ENCODE data around the gene ZMYND10.

ZMYND10 gene

GRCh38 chr3:50294492-50295403, 50.8 kb downstream of the ZMYND10 start:
- intact Hi-C loops (cut with DNase I; ENCODE audit: low total_unique reads) = no loop called here
- no peak for DNase-seq
- no peak overlapping the region for H3K27ac ChIP-seq
- H3K4me3 ChIP-seq = no peak overlapping the region
- TF ChIP-seq CTCF (IDR thresholded peaks at IDR 0.05) = no peak
- H3K27me3 ChIP-seq = no peaks in the 10 kb centered on the region
- peaks cover 0 to 43% (median 36%) of the 10 kb centered on the region in 4 donors for H3K4me1 ChIP-seq
- peaks cover 5 to 18% (median 7%) of the 10 kb centered on the region in 3 donors for H3K36me3 ChIP-seq
- H3K9me3 ChIP-seq = no peaks in the 10 kb centered on the region

- H3K27ac ChIP-seq = no peak overlapping the region
Measured at GRCh38 chr3:50294089-50294488, 51.4 kb downstream of the ZMYND10 start.

GRCh38 chr3:50293079-50293801, 52.3 kb downstream of the ZMYND10 start:
- intact Hi-C loops (cut with DNase I; ENCODE audit: low total_unique reads) = no loop called here
- H3K9me3 ChIP-seq = no peaks in the 10 kb centered on the region
- no peak for TF ChIP-seq CTCF (IDR thresholded peaks at IDR 0.05)
- peak overlapping the region in 1 of 2 donors; percentile 100 for H3K4me3 ChIP-seq
- peaks cover 0 to 34% (median 28%) of the 10 kb centered on the region in 4 donors for H3K4me1 ChIP-seq
- peaks cover 14 to 33% (median 22%) of the 10 kb centered on the region in 3 donors for H3K36me3 ChIP-seq
- DNase-seq = peak in 1 of 2 donors; percentile 68
- H3K27ac ChIP-seq = peak overlapping the region; percentile 92 to 96
- no peaks in the 10 kb centered on the region for H3K27me3 ChIP-seq

More at GRCh38 chr3:50294089-50294488, 51.4 kb downstream of the ZMYND10 start:
- no peak overlapping the region for H3K4me3 ChIP-seq
- H3K4me1 ChIP-seq = peaks cover 0 to 41% (median 35%) of the 10 kb centered on the region in 4 donors
- TF ChIP-seq CTCF (IDR thresholded peaks at IDR 0.05) = no peak
- H3K9me3 ChIP-seq = no peaks in the 10 kb centered on the region
- intact Hi-C loops (cut with DNase I; ENCODE audit: low total_unique reads) = no loop called here
- no peaks in the 10 kb centered on the region for H3K27me3 ChIP-seq
- DNase-seq = no peak
- H3K36me3 ChIP-seq = peaks cover 7 to 24% (median 13%) of the 10 kb centered on the region in 3 donors

- H3K4me1 ChIP-seq = peaks cover 0 to 26% (median 21%) of the 10 kb centered on the region in 4 donors
- peak within 1 kb of the TSS; percentile 91 to 100 for H3K4me3 ChIP-seq
- peaks cover 18 to 41% (median 30%) of the 10 kb centered on the region in 3 donors for H3K36me3 ChIP-seq
- intact Hi-C loops (cut with DNase I; ENCODE audit: low total_unique reads) = no loop called here
- peak within 1 kb of the TSS; percentile 92 to 96 for H3K27ac ChIP-seq
- DNase-seq = peak; percentile 98 to 99
- TF ChIP-seq CTCF (IDR thresholded peaks at IDR 0.05) = no peak
- H3K9me3 ChIP-seq = no peaks in the 10 kb centered on the region
- H3K27me3 ChIP-seq = no peaks in the 10 kb centered on the region
Measured at GRCh38 chr3:50292159-50293078, 53.1 kb downstream of the ZMYND10 start, which contains the start of gene IFRD2. Gene IFRD2 (minus strand): TSS chr3:50292429. CDS start chr3:50292274, 155 bp downstream.
